Ishikawa (cell line): ENCODE results near the gene NKX2-2.

Source experiments
- CEBPB ChIP-seq: IDR thresholded peaks from 2 replicates; pipeline ENCODE4 v1.6.1; 2012
- EGR1 ChIP-seq: IDR thresholded peaks from 2 replicates; pipeline ENCODE4 v1.6.1; 2012
- FOXM1 ChIP-seq: IDR thresholded peaks from 2 replicates; pipeline ENCODE4 v1.6.1; 2012; ENCODE audit warnings: low read depth, borderline replicate concordance
- MAX ChIP-seq: IDR thresholded peaks from 2 replicates; pipeline ENCODE4 v1.6.1; 2012
- NFIC ChIP-seq: IDR thresholded peaks from 2 replicates; pipeline ENCODE4 v1.6.1; 2012
- RAD21 ChIP-seq: IDR thresholded peaks from 2 replicates; pipeline ENCODE4 v1.6.1; 2012; ENCODE audit warnings: low read depth
- REST ChIP-seq: IDR thresholded peaks from 2 replicates; pipeline ENCODE4 v1.6.1; 2012; ENCODE audit warnings: low read depth, mild to moderate bottlenecking
- TAF1 ChIP-seq: IDR thresholded peaks from 2 replicates; pipeline ENCODE4 v1.6.1; 2012; ENCODE audit warnings: low read depth, mild to moderate bottlenecking
- YY1 ChIP-seq: IDR thresholded peaks from 2 replicates; pipeline ENCODE4 v1.6.1; 2012; ENCODE audit warnings: low read depth

- TF ChIP-seq TAF1, result no peak
- TF ChIP-seq CEBPB, result no peak
- no peak for TF ChIP-seq REST
- no peak for TF ChIP-seq EGR1
- TF ChIP-seq RAD21, result no peak
- TF ChIP-seq YY1, result no peak
- TF ChIP-seq NFIC, result no peak
- TF ChIP-seq FOXM1, result no peak
- no peak for TF ChIP-seq MAX
Measured at GRCh38 chr20:21520702-21521595, 7.1 kb upstream of the NKX2-2 start.
